Karpas-422 (cell line): ENCODE measurements around the gene CNTN2. TPM values are rescaled to one million over a fixed set of nuclear protein-coding genes. Genes with fewer than 3 reads are reported as not detected.

Experiments used
- DNase-seq: peaks from one replicate; pipeline ENCODE4 v3.0.0-alpha.2; 2015
- H2AFZ ChIP-seq: fragments of 200-600 bp; sonication (generic); 2 replicates; pipeline ENCODE4 v1.6.1; 2014; ENCODE audit warnings: antibody characterized with exemption, low read length, mixed read lengths
- H3K27ac ChIP-seq: fragments of 200-600 bp; sonication (generic); 2 replicates; pipeline ENCODE4 v1.5.1; 2014; ENCODE audit warnings: mild to moderate bottlenecking, low read length, moderate library complexity
- H3K27me3 ChIP-seq: fragments of 200-600 bp; sonication (generic); 2 replicates; pipeline ENCODE4 v1.6.1; 2014; ENCODE audit warnings: low read length, mixed read lengths
- H3K36me3 ChIP-seq: fragments of 200-600 bp; sonication (generic); 2 replicates; pipeline ENCODE4 v1.6.1; 2014; ENCODE audit warnings: low read length, mixed read lengths; ENCODE audit not compliant: insufficient read depth
- H3K4me1 ChIP-seq: fragments of 200-600 bp; sonication (generic); 2 replicates; pipeline ENCODE4 v1.6.1; 2014; ENCODE audit warnings: mild to moderate bottlenecking, low read length, mixed read lengths
- H3K4me2 ChIP-seq: fragments of 200-600 bp; sonication (generic); 2 replicates; pipeline ENCODE4 v1.6.1; 2014; ENCODE audit warnings: low read length, low read depth, mild to moderate bottlenecking; ENCODE audit not compliant: poor library complexity, severe bottlenecking
- H3K4me3 ChIP-seq: fragments of 200-600 bp; sonication (generic); 2 replicates; pipeline ENCODE4 v1.5.1; 2014; ENCODE audit warnings: mild to moderate bottlenecking, antibody characterized with exemption, low read length, mixed read lengths
- H3K79me2 ChIP-seq: fragments of 200-600 bp; sonication (generic); 2 replicates; pipeline ENCODE4 v1.6.1; 2014; ENCODE audit warnings: mild to moderate bottlenecking, low read length, mixed read lengths
- H3K9ac ChIP-seq: fragments of 200-600 bp; sonication (generic); 2 replicates; pipeline ENCODE4 v1.6.0; 2014; ENCODE audit warnings: low read length
- H3K9me2 ChIP-seq: fragments of 200-600 bp; sonication (generic), shearing (Covaris generic); replicated peaks from 2 replicates; pipeline ENCODE4 v1.6.0; 2014; ENCODE audit warnings: mild to moderate bottlenecking, low read length, moderate library complexity; ENCODE audit not compliant: insufficient read depth
- H3K9me3 ChIP-seq: fragments of 300-700, 200-600 bp; sonication (generic); 2 replicates; pipeline ENCODE4 v1.6.1; 2014; ENCODE audit warnings: low read length, mixed read lengths
- H4K20me1 ChIP-seq: fragments of 200-600 bp; sonication (generic); 2 replicates; pipeline ENCODE4 v1.6.1; 2014; ENCODE audit warnings: mild to moderate bottlenecking, antibody characterized with exemption, low read length, low read depth; ENCODE audit not compliant: insufficient read depth
- total RNA-seq: library from RNA; depleted of rRNA; stranded (reverse); fragments of >200 nt; shearing (Covaris generic); gene quantifications from 2 replicates; pipeline ENCODE4 v1.2.3, GENCODE V29; 2014; ENCODE audit warnings: low replicate concordance

CNTN2 gene
- total RNA-seq, 1 experiment from 2014 or later, result not detected

GRCh38 chr1:205066141-205066818, 23.3 kb downstream of the CNTN2 start:
- Histone ChIP-seq H3K4me1 (no peaks in the 10 kb centered on the region), H3K9ac (no peak overlapping the region), H3K36me3 (no peaks in the 10 kb centered on the region), H3K79me2 (no peaks in the 10 kb centered on the region), H3K27me3 (no peaks in the 10 kb centered on the region), H3K27ac (no peak overlapping the region), H3K4me2 (no peak overlapping the region), H4K20me1 (no peaks in the 10 kb centered on the region; the same call in 1 of the 2 replicates), H3K4me3 (no peak overlapping the region), H3K9me3 (no peaks in the 10 kb centered on the region), H3K9me2 (no peaks in the 10 kb centered on the region), H2AFZ (no peak overlapping the region)
- DNase-seq, result peak; percentile 59

- no peaks in the 10 kb centered on the region for H3K27me3 ChIP-seq
- no peak overlapping the region for H2AFZ ChIP-seq
- no peak overlapping the region for H3K4me2 ChIP-seq
- H3K4me3 ChIP-seq, result no peak overlapping the region
- no peaks in the 10 kb centered on the region; the same call in 1 of the 2 replicates for H4K20me1 ChIP-seq
- no peaks in the 10 kb centered on the region for H3K9me3 ChIP-seq
- H3K9ac ChIP-seq, result no peak overlapping the region
- no peaks in the 10 kb centered on the region for H3K4me1 ChIP-seq
- H3K79me2 ChIP-seq, result no peaks in the 10 kb centered on the region
- no peak overlapping the region for H3K27ac ChIP-seq
- H3K9me2 ChIP-seq, result no peaks in the 10 kb centered on the region
- H3K36me3 ChIP-seq, result no peaks in the 10 kb centered on the region
- no peak for DNase-seq
Measured at GRCh38 chr1:205067031-205067430, 24.0 kb downstream of the CNTN2 start.

- H4K20me1 ChIP-seq, result no peaks in the 10 kb centered on the region; the same call in 1 of the 2 replicates
- H3K36me3 ChIP-seq, result no peaks in the 10 kb centered on the region
- no peak overlapping the region for H3K4me2 ChIP-seq
- H3K9ac ChIP-seq, result no peak overlapping the region
- no peaks in the 10 kb centered on the region for H3K79me2 ChIP-seq
- no peak overlapping the region for H3K27ac ChIP-seq
- no peaks in the 10 kb centered on the region for H3K9me3 ChIP-seq
- no peak overlapping the region for H3K4me3 ChIP-seq
- no peaks in the 10 kb centered on the region for H3K27me3 ChIP-seq
- H2AFZ ChIP-seq, result no peak overlapping the region
- H3K9me2 ChIP-seq, result no peaks in the 10 kb centered on the region
- no peak for DNase-seq
- H3K4me1 ChIP-seq, result no peaks in the 10 kb centered on the region
Measured at GRCh38 chr1:205068001-205068400, 25.0 kb downstream of the CNTN2 start.

- no peak for DNase-seq
- H3K4me1 ChIP-seq, result no peaks in the 10 kb centered on the region
- no peak overlapping the region for H3K27ac ChIP-seq
- no peaks in the 10 kb centered on the region for H3K79me2 ChIP-seq
- H3K4me3 ChIP-seq, result no peak overlapping the region
- no peak overlapping the region for H3K4me2 ChIP-seq
- H3K9me2 ChIP-seq, result no peaks in the 10 kb centered on the region
- no peaks in the 10 kb centered on the region for H3K36me3 ChIP-seq
- no peaks in the 10 kb centered on the region for H3K9me3 ChIP-seq
- H3K27me3 ChIP-seq, result no peaks in the 10 kb centered on the region
- H3K9ac ChIP-seq, result no peak overlapping the region
- no peak overlapping the region for H2AFZ ChIP-seq
- H4K20me1 ChIP-seq, result no peaks in the 10 kb centered on the region; the same call in 1 of the 2 replicates
Measured at GRCh38 chr1:205068457-205069040, 25.5 kb downstream of the CNTN2 start.

DNA sequence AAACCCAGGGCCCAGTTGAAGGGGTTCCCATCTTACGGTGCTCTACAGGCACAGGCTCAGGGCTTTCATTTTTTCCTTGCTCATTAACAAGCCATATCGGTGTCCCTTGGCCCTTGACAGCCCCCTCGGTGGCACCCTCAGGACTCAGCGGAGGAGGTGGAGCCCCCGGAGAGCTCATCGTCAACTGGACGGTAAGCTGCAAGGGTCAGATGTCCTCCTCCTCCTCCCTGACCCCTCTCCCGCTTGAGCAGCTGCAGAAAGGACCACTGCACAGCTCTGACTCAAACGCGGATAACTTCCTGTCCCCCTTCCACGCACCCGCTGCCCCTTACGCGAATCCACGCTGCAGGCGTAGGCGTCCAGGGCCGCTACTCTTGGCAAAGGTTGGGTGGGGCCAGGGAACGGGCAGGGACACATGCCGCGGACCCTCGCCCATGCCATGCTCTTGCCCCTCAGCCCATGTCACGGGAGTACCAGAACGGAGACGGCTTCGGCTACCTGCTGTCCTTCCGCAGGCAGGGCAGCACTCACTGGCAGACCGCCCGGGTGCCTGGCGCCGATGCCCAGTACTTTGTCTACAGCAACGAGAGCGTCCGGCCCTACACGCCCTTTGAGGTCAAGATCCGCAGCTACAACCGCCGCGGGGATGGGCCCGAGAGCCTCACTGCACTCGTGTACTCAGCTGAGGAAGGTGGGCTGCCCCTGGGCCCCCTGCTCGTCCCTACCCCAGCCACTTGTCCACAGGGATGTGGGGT, 26.5 kb downstream of the CNTN2 start:
- Histone ChIP-seq H4K20me1 (no peaks in the 10 kb centered on the region; the same call in 1 of the 2 replicates), H3K79me2 (no peaks in the 10 kb centered on the region), H3K9ac (no peak overlapping the region), H3K27ac (no peak overlapping the region), H3K27me3 (no peaks in the 10 kb centered on the region), H3K9me2 (no peaks in the 10 kb centered on the region), H2AFZ (no peak overlapping the region), H3K4me1 (no peaks in the 10 kb centered on the region), H3K36me3 (no peaks in the 10 kb centered on the region), H3K4me2 (no peak overlapping the region), H3K9me3 (no peaks in the 10 kb centered on the region), H3K4me3 (no peak overlapping the region)
- no peak for DNase-seq

GRCh38 chr1:205071028-205071409, 28.0 kb downstream of the CNTN2 start:
- Histone ChIP-seq H3K4me3 (no peak overlapping the region), H3K36me3 (no peaks in the 10 kb centered on the region), H3K9me3 (no peaks in the 10 kb centered on the region), H3K27ac (no peak overlapping the region), H2AFZ (no peak overlapping the region), H3K9me2 (no peaks in the 10 kb centered on the region), H3K79me2 (no peaks in the 10 kb centered on the region), H3K27me3 (no peaks in the 10 kb centered on the region), H3K9ac (no peak overlapping the region), H3K4me2 (no peak overlapping the region), H4K20me1 (no peaks in the 10 kb centered on the region), H3K4me1 (no peaks in the 10 kb centered on the region)
- DNase-seq, result no peak

GRCh38 chr1:205071801-205072200, 28.8 kb downstream of the CNTN2 start:
- no peaks in the 10 kb centered on the region for H3K79me2 ChIP-seq
- no peaks in the 10 kb centered on the region for H3K36me3 ChIP-seq
- no peak overlapping the region for H3K9ac ChIP-seq
- H4K20me1 ChIP-seq, result no peaks in the 10 kb centered on the region
- no peak for DNase-seq
- no peak overlapping the region for H2AFZ ChIP-seq
- H3K4me1 ChIP-seq, result no peaks in the 10 kb centered on the region
- H3K9me2 ChIP-seq, result no peaks in the 10 kb centered on the region
- H3K9me3 ChIP-seq, result no peaks in the 10 kb centered on the region
- no peak overlapping the region for H3K27ac ChIP-seq
- H3K4me3 ChIP-seq, result no peak overlapping the region
- H3K4me2 ChIP-seq, result no peak overlapping the region
- H3K27me3 ChIP-seq, result no peaks in the 10 kb centered on the region

DNA sequence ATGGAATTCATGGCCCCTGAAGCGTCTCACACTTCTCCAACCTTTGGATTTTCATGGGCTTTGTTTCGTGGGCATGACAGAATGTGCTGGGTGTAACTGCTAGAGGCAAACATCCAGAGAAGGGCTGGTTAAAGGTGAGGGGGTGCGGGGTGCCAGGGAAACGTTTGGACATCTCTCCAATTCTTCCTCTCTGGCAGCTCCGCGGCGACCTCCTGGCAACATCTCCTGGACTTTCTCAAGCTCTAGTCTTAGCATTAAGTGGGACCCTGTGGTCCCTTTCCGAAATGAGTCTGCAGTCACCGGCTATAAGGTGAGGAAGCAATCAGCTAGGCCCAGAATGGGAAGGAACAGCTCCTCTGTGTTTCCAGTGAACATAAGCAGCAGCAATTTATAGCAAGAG, 29.3 kb downstream of the CNTN2 start:
- Histone ChIP-seq H3K4me2 (no peak overlapping the region), H3K36me3 (no peaks in the 10 kb centered on the region), H4K20me1 (no peaks in the 10 kb centered on the region), H3K4me1 (no peaks in the 10 kb centered on the region), H3K27ac (no peak overlapping the region), H3K79me2 (no peaks in the 10 kb centered on the region), H3K4me3 (no peak overlapping the region), H3K9me3 (no peaks in the 10 kb centered on the region), H3K27me3 (no peaks in the 10 kb centered on the region), H3K9ac (no peak overlapping the region), H2AFZ (no peak overlapping the region), H3K9me2 (no peaks in the 10 kb centered on the region)
- no peak for DNase-seq
